COLO829 (cell line): ENCODE results near the gene ATP6AP1.

Source experiments
- DNase-seq: peaks from one replicate; pipeline ENCODE4 v3.0.0; 2012; ENCODE audit warnings: low spot score

Gene ATP6AP1

GRCh38 chrX:154449618-154450017 is 21.1 kb downstream of the ATP6AP1 start:
- no peak for DNase-seq

DNA sequence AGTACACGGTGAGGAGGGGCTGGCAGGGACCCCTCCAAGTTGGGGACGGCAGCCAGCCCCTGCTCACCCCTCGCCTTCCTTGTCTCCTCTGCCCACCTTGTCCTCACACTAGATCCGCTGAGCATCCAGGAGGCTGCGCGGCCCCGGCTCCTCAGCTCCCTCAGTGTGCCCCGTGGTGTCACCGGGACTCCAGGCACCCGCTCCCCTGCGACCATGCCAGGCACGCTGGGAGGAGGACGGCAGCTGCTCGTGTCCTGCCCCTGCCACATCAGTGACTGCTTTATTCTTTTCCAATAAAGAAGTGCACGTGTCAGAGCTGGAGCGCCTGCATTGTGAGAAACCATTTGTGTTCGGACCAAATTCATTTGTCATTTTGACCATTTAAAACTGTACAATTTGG is 21.8 kb downstream of the ATP6AP1 start:
- DNase-seq: no peak

- DNase-seq: no peak
Measured at GRCh38 chrX:154452823-154453222, 24.3 kb downstream of the ATP6AP1 start.

- no peak for DNase-seq
Measured at GRCh38 chrX:154457491-154458115, 29.1 kb downstream of the ATP6AP1 start.

GRCh38 chrX:154458116-154458953 is 29.9 kb downstream of the ATP6AP1 start, which contains the start of gene PLXNA3:
Gene PLXNA3, plus strand, starts transcription at chrX:154458281. Its CDS starts 1,903 bp downstream, at chrX:154460184.
- no peak for DNase-seq

DNA sequence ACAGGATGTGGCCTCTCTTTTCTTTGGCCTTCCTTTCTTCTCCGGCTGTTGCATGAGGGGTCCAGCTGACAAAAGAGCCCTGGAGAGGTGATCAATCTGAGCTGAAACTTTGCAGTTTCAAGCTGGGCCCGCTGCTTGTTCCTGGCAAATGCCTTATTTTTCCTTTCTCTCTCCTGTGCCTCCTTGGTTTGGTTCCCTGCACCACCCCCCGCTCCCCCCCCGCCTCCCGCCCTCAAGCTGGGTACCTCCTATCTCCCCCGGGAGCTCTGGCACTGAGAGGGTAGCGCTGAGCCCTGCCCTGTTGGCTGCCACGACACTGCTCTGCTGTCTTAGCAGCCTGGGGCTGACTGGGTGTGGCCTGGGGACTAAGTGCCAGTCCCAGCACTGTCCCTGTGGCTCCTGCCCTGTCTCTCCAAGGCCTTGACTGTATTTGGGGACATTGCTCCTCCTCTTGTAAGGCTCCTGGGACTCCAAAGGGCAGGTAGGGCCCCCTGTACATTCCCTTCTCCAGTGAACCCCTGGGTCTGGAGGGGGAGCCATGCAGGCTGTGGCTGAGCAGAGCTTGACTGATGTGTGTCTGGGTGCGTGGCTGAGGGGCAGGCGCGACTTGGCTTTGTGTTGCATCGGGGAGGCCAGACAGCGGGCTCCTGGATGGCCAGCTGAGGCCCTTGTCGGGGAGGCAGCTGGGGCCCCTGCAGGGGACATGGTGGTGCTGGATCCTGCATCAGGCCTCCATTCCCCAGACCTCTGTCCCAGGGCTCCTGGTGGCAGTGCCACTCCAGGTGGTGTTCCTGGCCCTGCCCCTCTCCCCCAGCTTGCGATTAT is 30.7 kb downstream of the ATP6AP1 start:
- DNase-seq: no peak

DNA sequence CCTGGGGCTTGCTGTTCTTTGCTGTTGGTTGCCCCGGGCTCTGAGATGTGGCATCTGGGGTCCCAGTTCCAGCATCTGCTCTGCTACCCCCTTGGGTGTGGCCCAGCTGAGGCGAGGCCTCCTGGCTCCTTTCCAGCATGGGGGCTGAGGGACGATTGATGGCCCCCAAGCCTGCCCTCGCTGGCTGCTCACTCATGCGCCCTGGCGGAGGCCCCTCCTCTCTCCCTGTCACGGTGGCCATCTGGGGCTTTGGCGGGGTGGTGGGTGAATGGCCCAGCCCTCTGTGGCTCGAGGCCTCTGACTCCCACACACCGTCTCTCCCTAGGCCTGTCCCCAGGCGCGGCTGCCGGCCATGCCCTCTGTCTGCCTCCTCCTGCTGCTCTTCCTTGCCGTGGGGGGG is 31.4 kb downstream of the ATP6AP1 start:
- DNase-seq: no peak

DNA sequence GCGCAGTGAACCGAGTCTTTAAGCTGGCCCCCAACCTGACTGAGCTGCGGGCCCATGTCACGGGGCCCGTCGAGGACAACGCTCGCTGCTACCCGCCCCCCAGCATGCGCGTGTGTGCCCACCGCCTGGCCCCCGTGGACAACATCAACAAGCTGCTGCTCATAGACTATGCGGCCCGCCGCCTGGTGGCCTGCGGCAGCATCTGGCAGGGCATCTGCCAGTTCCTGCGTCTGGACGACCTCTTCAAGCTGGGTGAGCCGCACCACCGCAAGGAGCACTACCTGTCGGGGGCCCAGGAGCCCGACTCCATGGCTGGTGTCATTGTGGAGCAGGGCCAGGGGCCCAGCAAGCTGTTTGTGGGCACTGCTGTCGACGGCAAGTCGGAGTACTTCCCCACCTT is 31.8 kb downstream of the ATP6AP1 start:
- no peak for DNase-seq

- no peak for DNase-seq
Measured at GRCh38 chrX:154462396-154462795, 33.9 kb downstream of the ATP6AP1 start.

DNA sequence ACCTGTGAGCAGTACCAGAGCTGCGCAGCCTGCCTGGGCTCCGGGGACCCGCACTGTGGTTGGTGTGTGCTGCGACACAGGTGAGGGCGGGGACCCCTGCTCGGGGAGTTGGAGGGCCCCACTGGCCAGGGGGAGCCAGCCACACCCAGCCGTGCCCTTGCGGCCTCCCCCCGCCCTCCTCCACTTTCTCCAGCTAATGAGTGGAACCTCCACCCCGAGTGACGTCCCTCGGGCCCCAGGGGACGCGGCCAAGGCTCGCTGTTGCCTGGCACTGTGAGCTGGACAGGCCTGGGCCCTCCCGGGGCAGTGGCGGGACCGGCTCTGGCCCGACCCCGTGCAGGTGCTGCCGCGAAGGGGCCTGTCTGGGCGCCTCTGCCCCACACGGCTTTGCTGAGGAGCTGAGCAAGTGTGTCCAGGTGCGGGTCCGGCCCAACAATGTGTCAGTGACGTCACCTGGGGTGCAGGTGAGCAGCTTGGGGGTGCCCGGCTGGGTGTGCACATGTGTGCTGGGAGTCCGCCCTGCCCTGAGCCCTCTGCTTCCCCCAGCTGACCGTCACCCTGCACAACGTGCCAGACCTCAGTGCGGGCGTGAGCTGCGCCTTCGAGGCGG is 35.2 kb downstream of the ATP6AP1 start:
- DNase-seq: no peak

DNA sequence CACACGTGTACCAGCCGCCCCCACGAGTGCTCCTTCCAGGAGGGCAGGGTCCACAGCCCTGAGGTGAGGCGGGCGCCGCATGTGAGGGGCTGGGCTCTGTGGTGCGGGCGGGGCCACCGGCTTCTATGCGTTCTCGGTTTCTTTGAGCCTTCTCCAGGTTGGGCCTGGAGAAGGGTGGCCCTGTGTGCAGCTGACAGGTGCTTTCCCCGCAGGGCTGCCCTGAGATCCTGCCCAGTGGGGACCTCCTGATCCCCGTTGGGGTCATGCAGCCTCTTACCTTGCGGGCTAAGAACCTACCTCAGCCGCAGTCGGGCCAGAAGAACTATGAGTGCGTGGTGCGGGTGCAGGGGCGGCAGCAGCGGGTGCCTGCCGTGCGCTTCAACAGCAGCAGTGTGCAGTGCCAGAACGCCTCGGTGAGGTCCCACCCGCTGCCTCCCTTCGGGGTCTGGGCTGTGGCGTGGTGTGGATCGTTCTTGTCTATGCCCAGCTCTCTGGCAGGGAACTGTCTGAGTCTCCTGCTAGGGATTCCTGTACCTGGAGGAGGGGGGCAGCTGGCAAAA is 36.4 kb downstream of the ATP6AP1 start:
- DNase-seq: no peak

DNA sequence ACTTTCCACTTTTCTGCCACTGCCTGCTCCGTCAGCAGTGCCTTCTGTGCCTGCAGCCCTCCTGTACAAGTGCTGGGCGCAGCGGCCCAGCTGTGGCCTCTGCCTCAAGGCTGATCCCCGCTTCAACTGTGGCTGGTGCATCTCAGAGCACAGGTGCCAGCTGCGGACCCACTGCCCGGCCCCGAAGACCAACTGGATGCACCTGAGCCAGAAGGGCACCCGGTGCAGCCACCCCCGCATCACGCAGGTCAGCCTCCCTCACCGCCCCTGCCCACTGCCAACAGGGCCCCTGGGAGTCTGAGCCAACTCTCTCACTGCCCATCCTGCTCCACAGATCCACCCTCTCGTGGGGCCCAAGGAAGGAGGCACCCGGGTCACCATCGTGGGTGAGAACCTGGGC is 37.1 kb downstream of the ATP6AP1 start:
- DNase-seq: no peak

DNA sequence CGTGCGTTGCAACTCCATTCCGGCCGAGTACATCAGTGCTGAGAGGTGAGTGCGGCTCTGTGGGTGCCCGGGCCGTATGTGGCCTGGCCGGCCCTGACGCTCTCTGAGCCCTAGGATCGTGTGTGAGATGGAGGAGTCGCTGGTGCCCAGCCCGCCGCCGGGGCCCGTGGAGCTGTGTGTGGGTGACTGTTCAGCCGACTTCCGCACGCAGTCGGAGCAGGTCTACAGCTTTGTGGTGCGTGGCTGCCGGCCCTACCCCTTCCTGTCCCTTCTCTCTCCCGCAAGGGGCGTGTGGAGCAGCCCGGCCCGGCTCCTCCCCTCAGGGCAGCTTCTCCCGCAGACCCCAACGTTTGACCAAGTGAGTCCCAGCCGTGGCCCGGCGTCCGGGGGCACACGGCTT is 37.6 kb downstream of the ATP6AP1 start:
- no peak for DNase-seq

GRCh38 chrX:154466907-154467306 is 38.4 kb downstream of the ATP6AP1 start:
- DNase-seq: no peak

DNA sequence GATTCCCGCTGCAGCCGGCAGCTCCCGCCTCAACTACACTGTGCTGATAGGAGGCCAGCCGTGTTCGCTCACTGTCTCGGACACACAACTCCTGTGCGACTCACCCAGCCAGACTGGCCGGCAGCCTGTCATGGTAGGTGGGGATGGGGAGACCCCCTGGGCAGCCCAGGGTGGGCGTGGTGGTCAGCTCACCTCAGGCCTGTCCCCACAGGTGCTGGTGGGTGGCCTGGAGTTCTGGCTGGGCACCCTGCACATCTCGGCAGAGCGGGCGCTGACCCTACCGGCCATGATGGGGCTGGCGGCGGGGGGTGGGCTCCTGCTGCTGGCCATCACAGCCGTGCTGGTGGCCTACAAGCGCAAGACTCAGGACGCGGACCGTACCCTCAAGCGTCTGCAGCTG is 39.1 kb downstream of the ATP6AP1 start:
- DNase-seq: no peak

DNA sequence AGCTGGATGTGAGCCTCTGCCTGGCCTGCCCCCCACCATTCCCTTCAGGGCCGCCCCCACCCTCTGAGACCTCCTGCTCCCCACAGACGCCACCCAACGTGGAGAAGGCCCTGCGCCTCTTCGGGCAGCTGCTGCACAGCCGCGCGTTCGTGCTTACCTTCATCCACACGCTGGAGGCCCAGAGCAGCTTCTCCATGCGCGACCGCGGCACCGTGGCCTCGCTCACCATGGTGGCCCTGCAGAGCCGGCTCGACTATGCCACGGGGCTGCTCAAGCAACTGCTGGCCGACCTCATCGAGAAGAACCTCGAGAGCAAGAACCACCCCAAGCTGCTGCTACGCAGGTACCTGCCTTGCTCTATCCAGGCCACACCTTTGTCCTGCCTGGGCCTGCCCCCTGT is 39.7 kb downstream of the ATP6AP1 start:
- DNase-seq: no peak

DNA sequence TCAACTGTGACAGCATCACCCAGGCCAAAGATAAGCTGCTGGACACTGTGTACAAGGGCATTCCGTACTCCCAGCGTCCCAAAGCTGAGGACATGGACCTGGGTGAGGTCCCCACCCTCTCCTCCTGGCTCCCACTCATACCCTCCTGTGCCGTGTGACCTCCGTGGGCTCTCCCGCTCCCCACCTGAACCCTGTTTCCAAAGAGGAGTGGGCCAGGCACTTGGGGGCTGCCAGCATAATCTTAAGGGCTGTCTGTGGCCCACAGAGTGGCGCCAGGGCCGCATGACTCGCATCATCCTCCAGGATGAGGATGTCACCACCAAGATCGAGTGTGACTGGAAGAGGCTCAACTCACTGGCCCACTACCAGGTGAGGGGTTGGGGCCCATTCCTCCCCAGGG is 40.6 kb downstream of the ATP6AP1 start:
- DNase-seq: no peak

GRCh38 chrX:154469880-154470279 is 41.4 kb downstream of the ATP6AP1 start:
- DNase-seq: no peak

DNA sequence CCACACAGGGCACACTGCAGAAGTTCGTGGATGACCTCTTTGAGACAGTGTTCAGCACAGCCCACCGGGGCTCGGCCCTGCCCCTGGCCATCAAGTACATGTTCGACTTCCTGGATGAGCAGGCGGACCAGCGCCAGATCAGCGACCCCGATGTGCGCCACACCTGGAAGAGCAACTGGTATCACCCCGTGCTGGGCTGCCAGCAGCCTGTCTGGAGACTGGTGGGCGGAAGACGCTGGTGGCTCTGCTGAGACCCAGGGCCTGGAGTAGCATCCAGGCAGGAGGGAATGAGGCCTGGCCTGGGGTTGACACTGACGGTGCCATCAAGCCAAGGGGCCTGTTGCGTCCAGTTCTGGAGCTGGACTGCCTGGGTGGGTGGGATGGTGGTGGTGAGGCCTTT is 42.0 kb downstream of the ATP6AP1 start:
- no peak for DNase-seq

- no peak for DNase-seq
Measured at GRCh38 chrX:154470914-154471568, 42.6 kb downstream of the ATP6AP1 start.
